Measurements from ENCODE around the gene NME3.

Gene NME3

DNA sequence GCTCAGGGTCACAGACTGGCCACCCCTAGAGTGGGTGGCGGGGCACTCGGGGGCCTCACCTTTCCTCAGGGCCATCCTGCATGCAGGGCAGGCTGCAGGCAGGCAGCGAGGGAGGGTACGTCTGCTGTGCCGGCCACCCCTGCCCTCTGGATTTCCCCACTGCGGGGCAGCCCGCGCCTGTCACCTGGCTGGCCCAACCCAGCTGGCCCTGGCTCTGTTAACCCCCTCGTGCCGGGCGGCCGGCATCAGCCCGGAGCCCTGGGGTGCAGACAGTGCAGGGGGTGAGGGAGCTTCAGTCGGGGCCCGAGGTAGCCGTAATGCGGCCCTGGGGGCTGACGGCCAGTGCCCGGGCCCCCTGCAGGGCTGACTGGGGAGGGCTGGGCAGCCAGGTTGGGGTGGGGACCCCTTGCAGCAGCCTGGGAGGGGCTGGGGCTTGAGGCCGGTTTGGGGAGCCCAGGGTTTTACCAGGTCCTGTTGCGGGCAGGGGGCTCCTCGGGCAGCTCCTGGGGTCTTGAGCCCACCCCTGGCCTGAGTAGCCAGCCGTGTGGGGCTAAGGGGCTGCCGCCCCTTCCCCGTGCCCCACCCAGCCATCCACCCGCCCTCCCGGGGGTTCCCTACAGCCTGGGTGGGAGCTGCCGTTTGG, 22.4 kb upstream of the NME3 start, which contains the start of gene IGFALS:
IGFALS (minus strand) TSS at position 128 of the 643 bp plus-strand sequence; CDS start at position 75, 53 bp downstream.
- no peak for DNase-seq

DNA sequence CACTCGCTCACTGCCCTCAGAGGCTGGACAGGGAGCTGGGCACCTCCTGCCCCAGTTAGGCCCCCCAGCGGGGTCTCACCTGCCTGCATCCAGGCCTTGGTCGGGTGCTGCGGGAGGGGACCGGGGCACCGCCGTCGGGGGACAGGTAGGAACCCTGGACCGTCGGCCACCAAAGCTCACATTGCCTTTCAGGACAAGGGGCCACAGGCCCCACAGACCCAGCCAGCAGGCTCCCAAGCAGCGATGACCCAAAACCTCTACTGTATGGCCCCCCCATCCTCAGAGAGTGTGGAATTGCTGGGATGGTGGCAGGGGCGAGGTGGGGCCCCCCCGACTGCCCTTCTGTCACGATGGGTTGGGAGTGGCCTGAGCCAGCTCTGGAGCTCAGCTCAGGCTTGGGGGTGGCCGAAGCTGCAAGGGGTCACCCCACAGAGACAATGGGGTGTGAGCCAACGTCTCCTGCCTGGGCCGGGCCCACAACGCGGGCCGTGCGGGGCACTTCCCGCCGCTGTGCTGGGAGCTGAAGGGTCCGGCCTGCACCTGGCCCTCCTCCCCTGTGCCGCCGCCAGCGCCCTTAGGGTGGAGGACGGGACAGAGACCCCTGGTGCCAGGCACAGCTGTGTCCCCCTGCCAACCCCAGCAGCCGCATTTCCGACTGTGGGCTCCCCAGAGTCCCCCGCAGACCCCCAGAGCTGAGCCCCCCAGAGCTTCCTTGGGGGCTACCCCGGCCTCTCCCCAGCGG, 21.7 kb upstream of the NME3 start:
- no peak for DNase-seq

DNA sequence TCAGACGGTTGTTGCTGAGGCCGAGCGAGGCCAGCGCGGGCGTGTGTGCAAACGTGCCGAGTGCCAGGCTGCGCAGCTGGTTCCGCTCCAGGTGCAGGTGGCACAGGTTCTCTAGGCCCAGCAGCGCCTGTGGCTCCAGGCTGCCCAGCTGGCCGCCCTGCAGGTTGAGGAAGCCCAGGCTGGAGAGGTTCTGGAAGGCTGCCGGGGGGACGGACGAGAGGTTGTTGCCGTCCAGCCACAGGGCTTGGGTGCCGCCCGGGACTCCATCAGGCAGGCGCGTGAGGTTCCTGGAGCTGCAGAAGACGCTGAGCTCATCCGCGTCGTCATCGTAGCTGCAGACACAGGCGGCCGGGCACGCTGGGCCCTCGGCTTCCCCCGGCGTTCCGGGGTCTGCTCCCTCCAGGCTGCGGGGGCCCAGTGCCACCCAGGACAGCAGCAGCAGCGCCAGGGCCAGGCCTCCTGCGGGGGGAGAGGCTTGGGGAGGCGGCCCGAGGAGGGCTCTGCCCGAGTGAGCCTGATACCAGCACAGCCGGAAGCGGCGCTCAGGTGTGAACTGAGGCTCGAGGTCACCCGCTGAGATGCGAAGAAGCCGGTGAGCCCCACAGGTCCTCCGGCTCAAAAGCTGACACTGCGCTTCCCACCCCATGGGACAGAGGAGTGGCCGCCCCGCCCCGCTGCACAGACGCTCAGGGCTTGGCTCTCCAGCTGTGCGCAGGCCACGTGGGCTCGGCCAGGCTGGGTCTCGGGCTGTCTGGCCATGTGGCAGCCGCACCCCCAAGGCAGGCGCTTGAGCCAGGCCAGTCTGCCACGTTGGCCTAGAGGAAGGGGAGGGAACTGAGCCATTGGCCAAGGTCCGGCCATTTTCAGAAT, 20.8 kb upstream of the NME3 start:
- DNase-seq = no peak

DNA sequence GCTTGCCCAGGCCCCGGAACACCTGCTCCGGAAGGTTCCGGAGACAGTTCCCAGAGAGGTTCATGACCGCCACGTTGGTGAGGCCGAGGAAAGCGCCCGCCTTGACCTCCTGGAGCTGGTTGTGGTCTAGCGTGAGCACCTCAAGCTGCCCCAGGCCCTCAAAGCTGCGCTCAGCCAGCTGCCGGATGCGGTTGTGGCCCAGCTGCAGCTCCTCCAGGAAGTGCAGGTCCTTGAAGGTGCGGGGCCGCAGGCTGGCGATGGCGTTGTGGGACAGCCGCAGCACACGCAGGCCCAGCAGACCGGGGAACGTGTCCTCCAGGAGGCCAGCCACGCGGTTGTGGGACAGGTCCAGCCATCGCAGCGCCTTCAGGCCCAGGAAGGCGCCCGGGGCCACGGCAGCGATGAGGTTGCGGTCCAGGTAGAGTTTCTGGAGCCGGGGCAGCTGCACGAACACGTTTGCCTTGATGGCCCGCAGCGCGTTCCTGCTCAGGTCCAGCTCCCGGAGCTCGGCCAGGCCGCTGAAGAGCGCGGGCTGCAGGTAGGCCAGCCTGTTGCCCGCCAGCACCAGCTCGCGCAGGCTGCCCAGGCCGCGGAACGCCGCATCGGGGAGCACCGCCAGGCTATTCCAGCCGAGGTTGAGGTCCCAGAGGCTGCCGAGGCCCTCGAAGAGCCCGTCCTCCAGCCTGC, 20.1 kb upstream of the NME3 start:
- no peak for DNase-seq

DNA sequence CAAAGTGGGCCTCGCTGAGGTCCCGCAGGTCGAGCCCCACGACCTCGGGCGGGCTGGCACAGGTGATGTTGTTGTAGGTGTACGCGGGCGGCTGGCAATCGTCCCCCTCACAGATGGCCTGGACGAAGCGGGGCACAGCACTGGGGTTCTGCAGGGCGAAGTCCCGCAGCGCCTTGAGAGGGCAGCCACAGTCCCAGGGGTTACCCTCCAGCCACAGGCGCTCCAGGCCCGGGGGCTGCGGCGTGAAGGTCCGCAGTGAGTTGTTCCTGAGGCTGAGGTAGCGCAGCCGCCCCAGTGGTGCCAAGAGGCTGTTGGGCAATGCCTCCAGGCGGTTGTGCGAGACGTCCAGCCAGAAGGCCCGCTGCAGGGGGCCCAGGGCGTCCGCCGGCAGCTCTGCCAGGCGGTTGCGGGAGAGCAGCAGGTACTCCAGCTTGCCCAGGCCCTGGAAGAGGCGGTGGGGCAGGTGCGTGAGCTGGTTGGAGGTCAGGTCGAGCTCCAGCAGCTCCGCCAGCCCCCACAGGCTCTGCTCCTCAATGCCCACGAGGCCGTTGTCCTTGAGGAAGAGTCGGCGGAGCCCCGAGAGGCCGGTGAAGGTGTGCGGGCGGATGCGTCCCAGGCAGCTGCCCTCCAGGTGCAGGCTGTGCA, 19.4 kb upstream of the NME3 start:
- DNase-seq = no peak

DNA sequence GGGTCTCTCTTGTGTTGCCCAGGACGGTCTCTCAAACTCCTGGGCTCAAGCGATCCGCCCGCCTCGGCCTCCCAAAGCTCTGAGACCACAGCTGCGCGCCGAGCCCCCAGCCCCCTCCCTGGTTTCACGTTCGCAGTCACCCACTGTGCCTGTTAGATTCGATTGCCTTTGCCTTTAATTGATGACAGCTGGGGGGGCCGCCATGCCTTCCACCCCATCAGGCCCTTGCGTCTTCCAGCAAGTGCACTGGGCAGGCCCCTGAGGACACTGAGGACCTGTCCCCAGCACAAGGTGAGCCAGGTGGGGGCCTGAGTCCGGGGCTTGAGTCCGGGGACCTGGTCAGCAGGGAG, 18.9 kb upstream of the NME3 start:
- DNase-seq = no peak

DNA sequence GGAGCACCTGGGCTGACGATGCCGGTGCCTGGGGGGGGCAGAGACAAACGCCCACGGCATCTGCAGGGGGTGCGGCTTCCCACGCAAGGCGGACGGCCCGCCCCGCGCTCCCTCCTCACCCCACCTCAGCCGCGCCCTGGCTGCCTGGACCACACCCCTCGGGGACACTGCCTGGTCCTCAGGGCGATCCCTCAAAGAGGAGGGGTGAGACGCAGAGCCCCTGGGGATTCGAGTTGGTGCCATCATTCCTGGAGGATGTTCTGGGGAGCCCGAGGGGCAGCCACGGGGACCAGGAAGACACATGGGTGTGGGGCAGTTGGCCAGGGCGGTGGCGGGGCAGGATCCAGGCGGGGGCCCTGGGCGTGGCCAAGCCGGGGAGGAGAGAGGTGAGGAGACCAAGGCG, 18.3 kb upstream of the NME3 start:
- no peak for DNase-seq

DNA sequence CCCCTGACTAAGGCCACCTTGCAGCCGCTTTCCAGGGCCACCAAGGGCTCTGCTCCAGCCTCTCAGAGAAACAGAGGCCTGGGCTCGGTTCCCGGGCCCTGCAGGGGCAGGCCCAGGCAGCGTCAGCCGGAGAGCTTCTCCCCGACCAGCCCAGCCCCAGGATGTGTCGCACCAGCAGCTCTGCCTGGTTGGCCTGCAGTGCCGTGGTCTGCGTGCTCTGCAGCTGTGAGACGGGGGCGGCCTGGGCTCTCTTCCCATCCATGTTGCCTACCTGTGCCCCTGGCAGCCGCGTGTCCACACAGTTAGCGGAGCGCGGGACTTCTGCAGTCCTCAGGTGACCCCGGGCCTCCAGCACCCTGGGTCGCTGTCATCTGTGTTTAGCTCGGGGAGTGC, 17.4 kb upstream of the NME3 start:
- DNase-seq = no peak

DNA sequence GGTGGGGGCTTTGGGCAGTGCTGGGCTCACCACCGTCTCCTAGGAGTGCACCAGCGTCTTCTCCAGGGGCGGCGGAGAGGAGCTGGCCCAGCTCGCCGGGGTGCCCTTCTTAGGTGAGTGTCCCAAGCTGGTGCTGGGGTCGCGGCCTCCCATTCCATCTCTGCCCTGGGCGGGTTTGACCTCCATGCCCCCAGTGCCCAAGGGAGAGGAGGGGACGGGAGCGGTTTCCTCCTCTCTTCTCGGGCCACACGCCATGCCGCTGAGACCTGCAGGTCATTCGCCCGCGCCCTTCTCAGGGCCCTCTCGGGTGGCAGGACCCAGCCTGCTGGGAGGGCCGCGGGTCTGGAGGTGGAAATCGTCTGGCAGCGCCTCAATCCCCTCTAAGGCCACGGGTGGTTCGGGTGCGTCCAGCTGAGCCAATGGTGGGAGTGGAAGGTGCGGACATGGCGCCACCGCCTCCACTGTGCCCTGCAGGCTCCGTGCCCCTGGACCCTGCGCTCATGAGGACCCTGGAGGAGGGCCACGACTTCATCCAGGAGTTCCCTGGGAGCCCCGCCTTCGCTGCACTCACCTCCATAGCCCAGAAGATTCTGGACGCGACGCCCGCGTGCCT, 16.9 kb upstream of the NME3 start:
- no peak for DNase-seq

DNA sequence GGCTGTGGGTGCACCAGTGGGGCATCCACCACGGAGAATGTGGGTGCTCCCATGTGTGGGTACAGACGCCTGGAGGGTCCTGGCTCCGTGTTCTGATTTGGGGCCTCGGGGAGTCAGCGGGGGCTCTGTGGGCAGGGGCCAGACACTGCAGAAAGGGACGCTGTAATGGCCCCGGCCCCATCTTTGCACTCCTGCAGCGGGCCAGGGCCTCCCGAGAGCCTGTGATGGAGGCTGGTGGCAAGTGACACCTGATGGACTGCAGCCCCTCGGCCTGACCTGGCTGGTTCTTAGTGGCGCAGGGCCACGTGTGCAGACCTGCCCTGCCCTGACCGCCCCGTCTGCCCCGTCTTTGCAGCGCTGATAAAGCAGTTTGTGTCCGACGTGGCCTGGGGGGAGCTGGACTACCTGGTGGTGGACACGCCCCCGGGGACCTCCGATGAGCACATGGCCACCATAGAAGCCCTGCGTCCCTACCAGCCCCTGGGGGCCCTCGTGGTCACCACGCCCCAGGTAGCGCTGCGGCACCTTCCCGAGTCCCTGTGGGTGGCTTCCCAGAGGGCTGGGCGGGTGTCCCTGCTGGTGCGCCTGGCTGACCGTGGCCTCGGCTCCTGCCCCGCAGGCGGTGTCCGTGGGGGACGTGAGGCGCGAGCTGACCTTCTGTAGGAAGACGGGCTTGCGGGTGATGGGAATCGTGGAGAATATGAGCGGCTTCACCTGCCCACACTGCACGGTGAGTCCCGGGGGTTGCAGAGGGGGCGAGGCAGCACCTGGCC, 16.2 kb upstream of the NME3 start:
- no peak for DNase-seq

DNA sequence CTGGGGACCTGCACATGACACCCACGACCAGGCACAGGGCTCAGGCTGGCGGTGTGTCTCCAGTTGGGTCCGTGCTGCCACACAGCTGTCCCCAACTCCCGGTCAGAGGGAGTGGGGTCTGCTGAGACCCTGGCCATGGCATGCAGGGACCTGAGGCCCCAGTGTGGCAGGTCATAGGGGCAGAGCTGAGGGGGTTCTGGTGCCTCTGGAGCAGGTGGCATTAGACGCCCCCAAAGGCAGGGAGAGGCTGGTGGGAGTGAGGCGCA, 15.6 kb upstream of the NME3 start:
- DNase-seq = no peak

DNA sequence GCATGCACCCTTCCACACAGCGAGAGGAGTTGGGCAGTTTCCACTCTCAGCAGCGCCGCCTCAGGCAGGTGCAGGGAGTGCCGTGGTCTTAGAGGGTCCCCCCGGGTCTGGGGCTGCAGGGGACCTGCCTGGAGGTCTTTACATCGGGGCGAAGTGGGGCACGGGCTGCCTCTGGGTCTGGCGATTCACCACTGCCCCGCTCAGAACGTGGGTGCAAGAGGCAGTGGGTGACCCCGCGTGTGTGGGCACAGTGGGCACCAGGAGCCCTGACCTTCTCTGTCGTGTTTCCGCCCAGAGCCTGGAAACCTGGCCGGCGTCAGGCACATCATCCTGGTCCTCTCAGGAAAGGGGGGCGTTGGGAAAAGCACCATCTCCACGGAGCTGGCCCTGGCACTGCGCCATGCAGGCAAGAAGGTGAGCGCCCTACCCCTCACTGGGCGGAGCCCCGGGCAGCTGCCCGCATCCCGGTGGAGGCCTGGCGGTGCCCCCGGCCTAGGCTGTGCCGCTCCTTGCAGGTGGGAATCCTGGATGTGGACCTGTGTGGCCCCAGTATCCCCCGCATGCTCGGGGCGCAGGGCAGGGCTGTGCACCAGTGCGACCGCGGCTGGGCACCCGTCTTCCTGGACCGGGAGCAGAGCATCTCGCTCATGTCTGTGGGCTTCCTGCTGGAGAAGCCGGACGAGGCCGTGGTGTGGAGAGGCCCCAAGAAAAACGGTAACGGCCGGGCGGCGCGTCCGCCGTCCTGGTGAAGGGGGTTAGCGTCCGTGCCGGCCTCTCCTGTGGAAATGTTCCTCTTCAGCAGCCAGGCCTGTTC, 15.1 kb upstream of the NME3 start:
- DNase-seq = no peak

DNA sequence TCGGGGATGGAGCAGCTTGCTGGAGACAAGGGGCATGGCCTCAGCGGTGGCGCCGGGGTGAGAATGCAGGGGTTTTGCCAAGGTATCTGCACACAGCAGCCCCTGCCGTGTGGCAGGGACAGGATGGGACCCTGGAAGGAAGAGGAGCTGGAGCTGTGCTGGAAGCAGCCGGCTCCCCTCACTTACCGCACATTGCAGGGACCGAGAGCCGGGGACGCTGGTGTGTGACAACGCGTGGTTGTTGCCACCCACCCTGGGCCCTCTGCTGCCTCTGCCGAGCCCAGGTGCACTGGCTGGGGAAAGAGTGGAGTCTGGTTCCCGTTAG, 14.5 kb upstream of the NME3 start:
- DNase-seq = no peak

DNA sequence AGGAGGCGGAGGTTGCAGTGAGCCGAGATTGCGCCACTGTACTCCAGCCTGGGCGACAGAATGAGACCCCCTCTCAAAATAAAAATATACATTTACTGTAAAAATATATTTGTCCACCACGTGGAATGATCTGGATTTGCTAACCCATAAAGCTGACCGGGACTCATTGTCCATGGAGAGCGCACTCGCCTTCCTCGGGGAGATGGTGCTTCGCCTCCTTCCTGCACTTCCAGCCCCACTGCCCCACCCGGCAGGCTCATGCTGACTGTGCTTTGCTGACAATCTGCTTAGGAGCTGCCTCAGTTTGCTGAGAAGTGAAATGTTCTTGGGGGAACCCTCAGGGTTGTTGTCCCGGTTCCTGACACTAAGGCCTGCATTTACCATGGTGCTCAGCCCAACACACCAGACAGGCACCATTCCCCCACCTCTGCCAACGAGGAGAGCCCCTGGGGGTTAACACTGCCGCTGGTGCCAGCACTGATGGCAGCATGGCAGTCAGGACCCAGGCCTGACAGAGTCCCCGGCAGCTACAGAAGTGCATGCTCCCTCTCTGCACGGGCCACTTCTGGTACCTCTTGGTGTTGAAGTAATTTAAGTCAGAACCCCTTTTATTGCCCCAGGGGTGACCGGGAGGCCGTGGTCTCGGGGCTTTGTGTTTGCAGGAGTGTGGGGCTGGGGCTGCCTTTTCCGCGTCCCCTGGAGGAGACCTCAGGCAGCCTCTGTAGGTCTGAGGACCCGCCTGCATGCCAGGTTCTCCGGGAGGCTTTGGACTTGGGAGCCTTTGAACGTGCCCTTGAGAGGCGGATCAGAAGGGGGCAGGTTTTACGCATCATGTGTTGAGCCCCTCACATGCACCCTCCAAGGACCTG, 13.9 kb upstream of the NME3 start:
- no peak for DNase-seq

DNA sequence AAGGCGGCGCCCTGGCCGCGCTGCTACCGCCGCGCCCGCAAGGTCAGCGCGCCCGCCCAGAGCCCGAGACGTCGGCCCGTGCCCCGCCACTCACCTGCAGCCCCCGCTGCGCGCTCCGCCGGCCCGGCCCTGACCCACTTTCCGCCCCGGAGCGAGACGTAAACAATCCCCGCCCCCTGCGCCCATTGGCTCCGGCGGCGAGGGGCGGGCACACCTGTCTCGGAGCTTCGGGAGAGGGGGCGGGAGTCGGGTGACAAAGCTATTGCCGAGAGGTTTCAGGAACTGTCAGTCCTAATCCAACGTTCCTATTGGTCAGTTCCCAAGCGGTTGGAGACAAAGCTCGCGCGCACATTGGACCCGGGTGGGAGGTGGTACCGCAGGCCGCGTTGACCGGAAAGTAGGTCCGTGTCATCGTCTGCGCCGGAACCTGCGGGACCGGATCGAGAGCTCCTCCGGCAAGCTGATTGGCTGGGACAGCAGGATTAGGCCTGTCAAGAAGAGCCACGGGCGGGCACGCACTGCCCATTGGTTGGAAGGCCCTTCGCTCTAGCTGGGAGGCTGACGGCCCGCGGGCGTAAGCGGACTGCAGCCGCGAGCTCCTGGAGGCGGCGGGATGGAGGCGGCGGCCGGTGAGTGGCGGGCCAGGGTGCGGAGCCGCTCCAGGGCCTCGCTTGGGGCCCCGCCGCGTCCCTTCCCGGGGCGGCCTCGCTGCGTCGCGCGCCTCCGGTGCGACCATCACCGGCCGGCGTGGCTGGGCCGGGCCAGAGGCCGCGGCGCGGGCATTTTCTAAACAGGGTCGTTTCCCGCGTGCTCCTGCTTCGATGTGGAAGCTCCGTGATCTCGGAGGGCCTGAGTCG, 11.3 kb upstream of the NME3 start, which contains the start of the genes NUBP2 and SPSB3:
NUBP2 (plus strand) TSS at position 553 of the 857 bp plus-strand sequence; CDS start at position 614, 61 bp downstream.
SPSB3 (minus strand) TSS at position 164 of the 857 bp plus-strand sequence. CDS start 1,088 bp downstream, outside the sequence.
- peak; percentile 96 for DNase-seq

DNA sequence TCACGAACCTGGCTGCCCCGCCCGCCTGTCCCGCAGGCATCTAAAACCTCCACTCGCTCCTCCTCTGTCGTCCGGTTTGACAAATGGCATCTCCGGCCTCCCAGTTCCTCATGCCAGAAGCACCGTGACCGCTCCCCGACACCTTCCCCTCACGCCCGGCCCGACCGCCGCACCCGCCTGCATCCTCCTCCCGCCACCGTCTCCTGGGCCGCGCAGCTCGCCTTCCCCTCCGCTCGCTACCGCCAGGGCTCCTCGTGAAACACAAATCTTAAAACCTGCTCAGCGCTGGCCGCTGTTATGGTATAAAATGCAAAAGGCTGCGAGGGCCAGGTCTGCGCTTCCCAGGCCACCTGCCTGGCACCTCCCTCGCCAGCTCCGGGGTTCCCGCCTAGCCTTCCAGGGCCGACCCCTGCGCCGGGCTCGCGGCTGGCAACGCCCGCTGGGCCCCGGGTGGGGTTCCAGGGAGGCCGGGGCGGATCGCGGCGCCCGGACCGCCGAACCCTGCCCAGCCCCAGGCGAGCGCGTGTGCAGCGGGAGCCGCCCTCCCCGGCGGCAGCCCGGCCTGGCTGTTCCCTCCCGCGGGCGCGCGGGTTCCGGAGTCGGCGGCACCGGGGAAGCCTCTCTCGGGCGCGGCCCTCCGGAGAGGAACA, 10.5 kb upstream of the NME3 start:
- DNase-seq = no peak

DNA sequence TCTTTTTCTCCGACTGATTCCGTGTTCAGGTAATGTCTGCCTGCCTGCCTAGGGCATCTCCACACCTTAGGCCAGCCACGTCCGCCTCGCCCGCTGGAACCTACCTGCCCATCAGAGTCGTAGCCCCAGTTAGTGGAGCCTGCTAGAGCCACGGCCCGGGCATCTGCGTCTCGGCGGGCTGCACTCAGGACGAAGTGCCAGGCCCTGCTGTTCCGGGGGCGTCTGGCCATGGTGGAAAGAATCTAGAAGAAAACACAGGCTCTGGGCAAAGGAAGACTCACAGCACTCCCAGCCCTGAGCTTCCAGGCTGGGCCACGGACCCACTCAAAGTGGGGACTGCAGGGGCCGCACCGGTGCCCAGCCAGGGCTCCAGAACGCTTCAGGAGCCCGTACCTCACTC, 9.9 kb upstream of the NME3 start:
- no peak for DNase-seq

DNA sequence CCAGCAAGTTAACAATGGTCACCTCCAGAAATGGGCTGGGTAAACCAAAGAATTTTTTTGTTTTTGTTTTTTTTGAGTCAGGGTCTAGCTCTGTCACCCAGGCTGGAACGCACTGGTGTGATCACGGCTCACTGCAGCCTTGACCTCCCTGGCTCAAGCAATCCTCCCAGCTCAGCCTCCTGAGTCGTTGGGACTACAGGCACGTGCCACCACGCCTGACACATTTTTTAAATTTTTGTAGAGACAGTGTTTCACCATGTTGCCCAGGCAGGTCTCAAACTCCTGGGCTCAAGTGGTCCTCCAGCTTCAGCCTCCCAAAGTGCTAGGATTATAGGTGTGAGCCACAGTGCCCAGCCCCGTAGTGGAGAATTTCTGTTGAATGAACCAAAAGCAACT, 9.3 kb upstream of the NME3 start:
- DNase-seq = no peak
